HPDE6-E6E7 (cell line): ENCODE measurements around the gene KIAA1671.

ENCODE experiments used
- DNase-seq: peaks from one replicate; pipeline ENCODE4 v3.0.0; 2011; ENCODE audit warnings: missing footprints; ENCODE audit errors: extremely low spot score

Gene KIAA1671

GRCh38 chr22:25114369-25115362 lies 162.2 kb downstream of the KIAA1671 start:
- DNase-seq = peak; percentile 29

- no peak for DNase-seq
These were observed 167.1 kb downstream of the KIAA1671 start for GRCh38 chr22:25119609-25120008.

GRCh38 chr22:25120093-25120561 lies 167.6 kb downstream of the KIAA1671 start:
- DNase-seq = peak; percentile 38

GRCh38 chr22:25120761-25121212 lies 168.3 kb downstream of the KIAA1671 start:
- DNase-seq = no peak

GRCh38 chr22:25122136-25122764 lies 169.7 kb downstream of the KIAA1671 start:
- no peak for DNase-seq

GRCh38 chr22:25123677-25124076 lies 171.2 kb downstream of the KIAA1671 start:
- no peak for DNase-seq

- no peak for DNase-seq
These were observed 173.3 kb downstream of the KIAA1671 start for GRCh38 chr22:25125693-25126357.

GRCh38 chr22:25126510-25126909 lies 174.0 kb downstream of the KIAA1671 start:
- DNase-seq = no peak

GRCh38 chr22:25127318-25127717 lies 174.8 kb downstream of the KIAA1671 start:
- no peak for DNase-seq

- DNase-seq = no peak
These were observed 177.9 kb downstream of the KIAA1671 start for GRCh38 chr22:25130462-25130861.

- no peak for DNase-seq
These were observed 178.8 kb downstream of the KIAA1671 start for GRCh38 chr22:25131198-25131887.

- no peak for DNase-seq
These were observed 181.5 kb downstream of the KIAA1671 start for GRCh38 chr22:25134028-25134427.

GRCh38 chr22:25134451-25134850 lies 181.9 kb downstream of the KIAA1671 start:
- no peak for DNase-seq

GRCh38 chr22:25136953-25137576 lies 184.5 kb downstream of the KIAA1671 start:
- no peak for DNase-seq

GRCh38 chr22:25137577-25138525 lies 185.3 kb downstream of the KIAA1671 start:
- no peak for DNase-seq

- DNase-seq = no peak
These were observed 186.5 kb downstream of the KIAA1671 start for GRCh38 chr22:25139062-25139461.

- DNase-seq = no peak
These were observed 189.6 kb downstream of the KIAA1671 start for GRCh38 chr22:25142102-25142501.

- no peak for DNase-seq
These were observed 190.9 kb downstream of the KIAA1671 start for GRCh38 chr22:25143156-25144076.

GRCh38 chr22:25144522-25144921 lies 192.0 kb downstream of the KIAA1671 start:
- no peak for DNase-seq
